ENCODE results near the gene DUSP9.
"Not testable (repeated sequence)": the region's sequence is repeated elsewhere in the genome, so short reads cannot be mapped to it uniquely, and the experiment has no call there.

The DUSP9 gene

GRCh38 chrX:153689654-153690465 is 42.9 kb downstream of the DUSP9 start:
- DNase-seq (ENCODE audit: insufficient read length, low spot score): no peak
- TF ChIP-seq POLR2A (IDR thresholded peaks at IDR 0.05; ENCODE audit: low read depth, low read length): no peak
- no peak for TF ChIP-seq TAF1 (IDR thresholded peaks at IDR 0.05; ENCODE audit: low read depth, low read length)
- TF ChIP-seq POU2F2 (IDR thresholded peaks at IDR 0.05; ENCODE audit: low read depth, low read length): no peak
- TF ChIP-seq POLR2AphosphoS5 (IDR thresholded peaks at IDR 0.05; ENCODE audit: low read depth, low read length): no peak
- no peak for TF ChIP-seq PAX5 (IDR thresholded peaks at IDR 0.05; ENCODE audit: insufficient read depth, low read length, severe bottlenecking)
- TF ChIP-seq SPI1 (IDR thresholded peaks at IDR 0.05; ENCODE audit: low read depth, low read length): no peak
- no peak for FAIRE-seq

GRCh38 chrX:153690466-153690865 is 43.5 kb downstream of the DUSP9 start:
- TF ChIP-seq PAX5 (IDR thresholded peaks at IDR 0.05; ENCODE audit: insufficient read depth, low read length, severe bottlenecking) (no peak), POU2F2 (IDR thresholded peaks at IDR 0.05; ENCODE audit: low read depth, low read length) (no peak), POLR2AphosphoS5 (IDR thresholded peaks at IDR 0.05; ENCODE audit: low read depth, low read length) (no peak), SPI1 (IDR thresholded peaks at IDR 0.05; ENCODE audit: low read depth, low read length) (no peak), TAF1 (IDR thresholded peaks at IDR 0.05; ENCODE audit: low read depth, low read length) (no peak), POLR2A (IDR thresholded peaks at IDR 0.05; ENCODE audit: low read depth, low read length) (no peak)
- no peak for DNase-seq (ENCODE audit: insufficient read length, low spot score)
- no peak for FAIRE-seq

- not testable (repeated sequence) for FAIRE-seq; DNase-seq (ENCODE audit: insufficient read length, low spot score)
Measured at GRCh38 chrX:153691032-153691827, 44.2 kb downstream of the DUSP9 start.

- DNase-seq (ENCODE audit: insufficient read length, low spot score) (no peak), FAIRE-seq (no peak)
- TF ChIP-seq POLR2AphosphoS5 (IDR thresholded peaks at IDR 0.05; ENCODE audit: low read depth, low read length) (no peak), POU2F2 (IDR thresholded peaks at IDR 0.05; ENCODE audit: low read depth, low read length) (no peak), PAX5 (IDR thresholded peaks at IDR 0.05; ENCODE audit: insufficient read depth, low read length, severe bottlenecking) (no peak), TAF1 (IDR thresholded peaks at IDR 0.05; ENCODE audit: low read depth, low read length) (no peak), POLR2A (IDR thresholded peaks at IDR 0.05; ENCODE audit: low read depth, low read length) (no peak), SPI1 (IDR thresholded peaks at IDR 0.05; ENCODE audit: low read depth, low read length) (no peak)
Measured at GRCh38 chrX:153692003-153692402, 45.0 kb downstream of the DUSP9 start.

- DNase-seq (ENCODE audit: insufficient read length, low spot score) (no peak), FAIRE-seq (no peak)
- TF ChIP-seq POU2F2 (IDR thresholded peaks at IDR 0.05; ENCODE audit: low read depth, low read length) (no peak), PAX5 (IDR thresholded peaks at IDR 0.05; ENCODE audit: insufficient read depth, low read length, severe bottlenecking) (no peak), POLR2AphosphoS5 (IDR thresholded peaks at IDR 0.05; ENCODE audit: low read depth, low read length) (no peak), SPI1 (IDR thresholded peaks at IDR 0.05; ENCODE audit: low read depth, low read length) (no peak), TAF1 (IDR thresholded peaks at IDR 0.05; ENCODE audit: low read depth, low read length) (no peak), POLR2A (IDR thresholded peaks at IDR 0.05; ENCODE audit: low read depth, low read length) (no peak)
Measured at GRCh38 chrX:153692611-153693156, 45.7 kb downstream of the DUSP9 start.

GRCh38 chrX:153693216-153694086 is 46.4 kb downstream of the DUSP9 start:
- no peak for DNase-seq (ENCODE audit: insufficient read length, low spot score)
- no peak for TF ChIP-seq POLR2AphosphoS5 (IDR thresholded peaks at IDR 0.05; ENCODE audit: low read depth, low read length)
- TF ChIP-seq TAF1 (IDR thresholded peaks at IDR 0.05; ENCODE audit: low read depth, low read length): no peak
- TF ChIP-seq SPI1 (IDR thresholded peaks at IDR 0.05; ENCODE audit: low read depth, low read length): no peak
- TF ChIP-seq POU2F2 (IDR thresholded peaks at IDR 0.05; ENCODE audit: low read depth, low read length): no peak
- TF ChIP-seq POLR2A (IDR thresholded peaks at IDR 0.05; ENCODE audit: low read depth, low read length): no peak
- no peak for TF ChIP-seq PAX5 (IDR thresholded peaks at IDR 0.05; ENCODE audit: insufficient read depth, low read length, severe bottlenecking)
- no peak for FAIRE-seq

- DNase-seq (ENCODE audit: insufficient read length, low spot score): not testable (repeated sequence)
Measured at GRCh38 chrX:153694256-153694655, 47.3 kb downstream of the DUSP9 start.

GRCh38 chrX:153694687-153695270 is 47.8 kb downstream of the DUSP9 start:
- TF ChIP-seq POLR2AphosphoS5 (IDR thresholded peaks at IDR 0.05; ENCODE audit: low read depth, low read length): no peak
- TF ChIP-seq POU2F2 (IDR thresholded peaks at IDR 0.05; ENCODE audit: low read depth, low read length): no peak
- TF ChIP-seq POLR2A (IDR thresholded peaks at IDR 0.05; ENCODE audit: low read depth, low read length): no peak
- no peak for TF ChIP-seq SPI1 (IDR thresholded peaks at IDR 0.05; ENCODE audit: low read depth, low read length)
- no peak for TF ChIP-seq TAF1 (IDR thresholded peaks at IDR 0.05; ENCODE audit: low read depth, low read length)
- no peak for TF ChIP-seq PAX5 (IDR thresholded peaks at IDR 0.05; ENCODE audit: insufficient read depth, low read length, severe bottlenecking)
- FAIRE-seq: no peak
- DNase-seq (ENCODE audit: insufficient read length, low spot score): no peak

More at GRCh38 chrX:153694256-153694655, 47.3 kb downstream of the DUSP9 start:
- not testable (repeated sequence) for FAIRE-seq

- FAIRE-seq: no peak
- no peak for DNase-seq (ENCODE audit: insufficient read length, low spot score)
- no peak for TF ChIP-seq POLR2AphosphoS5 (IDR thresholded peaks at IDR 0.05; ENCODE audit: low read depth, low read length)
- no peak for TF ChIP-seq POLR2A (IDR thresholded peaks at IDR 0.05; ENCODE audit: low read depth, low read length)
- TF ChIP-seq POU2F2 (IDR thresholded peaks at IDR 0.05; ENCODE audit: low read depth, low read length): no peak
- TF ChIP-seq PAX5 (IDR thresholded peaks at IDR 0.05; ENCODE audit: insufficient read depth, low read length, severe bottlenecking): no peak
- TF ChIP-seq SPI1 (IDR thresholded peaks at IDR 0.05; ENCODE audit: low read depth, low read length): no peak
- TF ChIP-seq TAF1 (IDR thresholded peaks at IDR 0.05; ENCODE audit: low read depth, low read length): no peak
Measured at GRCh38 chrX:153696100-153696499, 49.1 kb downstream of the DUSP9 start.

- not testable (repeated sequence) for DNase-seq (ENCODE audit: insufficient read length, low spot score); FAIRE-seq
Measured at GRCh38 chrX:153696538-153696937, 49.5 kb downstream of the DUSP9 start.

- not testable (repeated sequence) for FAIRE-seq; DNase-seq (ENCODE audit: insufficient read length, low spot score)
Measured at GRCh38 chrX:153696986-153697722, 50.2 kb downstream of the DUSP9 start.
